ENCODE results near the gene MRTFA. TPM values are rescaled to one million over a fixed set of nuclear protein-coding genes. Genes with fewer than 3 reads are reported as not detected.
"Not testable (repeated sequence)": the region's sequence is repeated elsewhere in the genome, so short reads cannot be mapped to it uniquely, and the experiment has no call there.

The MRTFA gene
- total RNA-seq, 1 experiment from 2014 or later = 28.0 TPM

- DNase-seq (ENCODE audit: low read depth, low spot score) (no peak), ATAC-seq (no peak)
- Histone ChIP-seq H3K9me2 (ENCODE audit: insufficient read depth) (no peaks in the 10 kb centered on the region), H3K9me3 (ENCODE audit: control insufficient read depth in 1 of 2, insufficient read depth in 1 of 2, low read depth in 1 of 2, low read length in 2 of 2) (no peaks in the 10 kb centered on the region), H4K20me1 (ENCODE audit: insufficient read depth) (no peaks in the 10 kb centered on the region), H3K79me2 (ENCODE audit: insufficient read depth, low read length) (peaks cover 86% of the 10 kb centered on the region), H3K4me2 (ENCODE audit: low read length) (no peak overlapping the region), H3K4me3 (replicated peaks in 1 of 2; ENCODE audit: low read depth in 1 of 2, low read length in 2 of 2) (no peak overlapping the region), H3K27ac (ENCODE audit: low read depth, low read length) (no peak overlapping the region), H3K4me1 (ENCODE audit: control insufficient read depth in 1 of 2, insufficient read depth in 2 of 2, low read length in 2 of 2) (peaks cover 0 to 14% of the 10 kb centered on the region in 2 experiments), H2AFZ (ENCODE audit: low read depth, low read length, poor library complexity, severe bottlenecking) (no peak overlapping the region), H3K27me3 (ENCODE audit: insufficient read depth, low read length) (no peaks in the 10 kb centered on the region), H3K36me3 (ENCODE audit: control insufficient read depth in 1 of 2, insufficient read depth in 2 of 2, low read length in 2 of 2) (no peaks in the 10 kb centered on the region), H3K9ac (ENCODE audit: low read length) (no peak overlapping the region)
- TF ChIP-seq EGR1 (IDR thresholded peaks at IDR 0.05; ENCODE audit: low read depth) = no peak
- no peak for TF ChIP-seq ELF1 (IDR thresholded peaks at IDR 0.05; ENCODE audit: borderline replicate concordance, low read depth)
- TF ChIP-seq, protein P1, sequence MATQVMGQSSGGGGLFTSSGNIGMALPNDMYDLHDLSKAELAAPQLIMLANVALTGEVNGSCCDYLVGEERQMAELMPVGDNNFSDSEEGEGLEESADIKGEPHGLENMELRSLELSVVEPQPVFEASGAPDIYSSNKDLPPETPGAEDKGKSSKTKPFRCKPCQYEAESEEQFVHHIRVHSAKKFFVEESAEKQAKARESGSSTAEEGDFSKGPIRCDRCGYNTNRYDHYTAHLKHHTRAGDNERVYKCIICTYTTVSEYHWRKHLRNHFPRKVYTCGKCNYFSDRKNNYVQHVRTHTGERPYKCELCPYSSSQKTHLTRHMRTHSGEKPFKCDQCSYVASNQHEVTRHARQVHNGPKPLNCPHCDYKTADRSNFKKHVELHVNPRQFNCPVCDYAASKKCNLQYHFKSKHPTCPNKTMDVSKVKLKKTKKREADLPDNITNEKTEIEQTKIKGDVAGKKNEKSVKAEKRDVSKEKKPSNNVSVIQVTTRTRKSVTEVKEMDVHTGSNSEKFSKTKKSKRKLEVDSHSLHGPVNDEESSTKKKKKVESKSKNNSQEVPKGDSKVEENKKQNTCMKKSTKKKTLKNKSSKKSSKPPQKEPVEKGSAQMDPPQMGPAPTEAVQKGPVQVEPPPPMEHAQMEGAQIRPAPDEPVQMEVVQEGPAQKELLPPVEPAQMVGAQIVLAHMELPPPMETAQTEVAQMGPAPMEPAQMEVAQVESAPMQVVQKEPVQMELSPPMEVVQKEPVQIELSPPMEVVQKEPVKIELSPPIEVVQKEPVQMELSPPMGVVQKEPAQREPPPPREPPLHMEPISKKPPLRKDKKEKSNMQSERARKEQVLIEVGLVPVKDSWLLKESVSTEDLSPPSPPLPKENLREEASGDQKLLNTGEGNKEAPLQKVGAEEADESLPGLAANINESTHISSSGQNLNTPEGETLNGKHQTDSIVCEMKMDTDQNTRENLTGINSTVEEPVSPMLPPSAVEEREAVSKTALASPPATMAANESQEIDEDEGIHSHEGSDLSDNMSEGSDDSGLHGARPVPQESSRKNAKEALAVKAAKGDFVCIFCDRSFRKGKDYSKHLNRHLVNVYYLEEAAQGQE (IDR thresholded peaks at IDR 0.05; ENCODE audit: low read depth) = no peak
- TF ChIP-seq EZH2phosphoT487 (IDR thresholded peaks at IDR 0.05; ENCODE audit: borderline replicate concordance) = no peak
- TF ChIP-seq JUND (IDR thresholded peaks at IDR 0.05) = no peak
- BruUV-seq (replicated peaks) = no TSS peak
- ChIA-PET CTCF (no interaction called here), POLR2A (interaction anchor here (0.7 to 1.3 kb wide), 2 partner anchors 9 to 46 kb away, joined by 3 to 7 read pairs; partner anchors contain the start of gene MRTFA), RAD21 (ENCODE audit: low non-redundant PET in 1 of 2, low total read pairs in 2 of 2, uncharacterized antibody in 2 of 2, unreplicated experiment in 2 of 2) (no interaction called here)
- intact Hi-C loops (cut with micrococcal nuclease) = no loop called here
Measured at GRCh38 chr22:40627612-40628011, 8.9 kb downstream of the MRTFA start.

DNA sequence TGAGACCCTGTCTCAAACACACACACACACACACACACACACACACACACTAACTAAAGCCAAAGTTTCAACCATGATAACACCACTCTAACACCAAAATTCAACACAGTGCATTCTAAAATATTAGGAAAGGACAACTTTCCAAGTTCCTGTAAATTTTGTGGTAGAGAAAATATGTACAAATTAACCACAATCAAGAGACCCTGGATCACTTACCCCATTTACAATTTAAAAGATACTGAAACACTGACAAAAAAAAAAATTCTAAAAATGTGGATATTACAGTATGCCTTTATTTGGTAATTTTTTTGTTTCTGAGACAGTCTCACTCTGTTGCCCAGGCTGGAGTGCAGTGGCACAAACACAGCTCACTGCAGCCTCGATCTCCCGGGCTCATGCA, 9.7 kb downstream of the MRTFA start:
- no peaks in the 10 kb centered on the region for H3K36me3 ChIP-seq (ENCODE audit: control insufficient read depth in 1 of 2, insufficient read depth in 2 of 2, low read length in 2 of 2)
- POLR2A ChIA-PET = interaction anchor here (1.3 kb wide), 1 partner anchor 10 kb away, joined by 7 read pairs; the partner anchor contains the start of gene MRTFA
- H3K9me3 ChIP-seq (ENCODE audit: control insufficient read depth in 1 of 2, insufficient read depth in 1 of 2, low read depth in 1 of 2, low read length in 2 of 2) = no peaks in the 10 kb centered on the region
- no peaks in the 10 kb centered on the region for H4K20me1 ChIP-seq (ENCODE audit: insufficient read depth)
- H3K27me3 ChIP-seq (ENCODE audit: insufficient read depth, low read length) = no peaks in the 10 kb centered on the region
- BruUV-seq (replicated peaks) = no TSS peak
- CTCF ChIA-PET = no interaction called here
- no peak for ATAC-seq
- no peak overlapping the region for H3K27ac ChIP-seq (ENCODE audit: low read depth, low read length)
- no peak overlapping the region for H3K9ac ChIP-seq (ENCODE audit: low read length)
- H2AFZ ChIP-seq (ENCODE audit: low read depth, low read length, poor library complexity, severe bottlenecking) = no peak overlapping the region
- H3K4me2 ChIP-seq (ENCODE audit: low read length) = no peak overlapping the region
- peaks cover 0 to 14% of the 10 kb centered on the region in 2 experiments for H3K4me1 ChIP-seq (ENCODE audit: control insufficient read depth in 1 of 2, insufficient read depth in 2 of 2, low read length in 2 of 2)
- DNase-seq (ENCODE audit: low read depth, low spot score) = no peak
- H3K9me2 ChIP-seq (ENCODE audit: insufficient read depth) = no peaks in the 10 kb centered on the region
- TF ChIP-seq SIN3A (IDR thresholded peaks at IDR 0.05; ENCODE audit: low read depth) = no peak
- TF ChIP-seq, protein P2, sequence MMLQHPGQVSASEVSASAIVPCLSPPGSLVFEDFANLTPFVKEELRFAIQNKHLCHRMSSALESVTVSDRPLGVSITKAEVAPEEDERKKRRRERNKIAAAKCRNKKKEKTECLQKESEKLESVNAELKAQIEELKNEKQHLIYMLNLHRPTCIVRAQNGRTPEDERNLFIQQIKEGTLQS (IDR thresholded peaks at IDR 0.05) = no peak
- no peak for TF ChIP-seq EGR1 (IDR thresholded peaks at IDR 0.05; ENCODE audit: low read depth)
- no peak for TF ChIP-seq CEBPB (IDR thresholded peaks at IDR 0.05; ENCODE audit: low read depth)
- no peak for TF ChIP-seq EZH2 (IDR thresholded peaks at IDR 0.05)
- TF ChIP-seq, protein P3, sequence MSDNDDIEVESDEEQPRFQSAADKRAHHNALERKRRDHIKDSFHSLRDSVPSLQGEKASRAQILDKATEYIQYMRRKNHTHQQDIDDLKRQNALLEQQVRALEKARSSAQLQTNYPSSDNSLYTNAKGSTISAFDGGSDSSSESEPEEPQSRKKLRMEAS (IDR thresholded peaks at IDR 0.05) = no peak
- RAD21 ChIA-PET (ENCODE audit: low non-redundant PET in 1 of 2, low total read pairs in 2 of 2, uncharacterized antibody in 2 of 2, unreplicated experiment in 2 of 2) = no interaction called here
- intact Hi-C loops (cut with micrococcal nuclease) = no loop called here
- peaks cover 82% of the 10 kb centered on the region for H3K79me2 ChIP-seq (ENCODE audit: insufficient read depth, low read length)
- H3K4me3 ChIP-seq (replicated peaks in 1 of 2; ENCODE audit: low read depth in 1 of 2, low read length in 2 of 2) = no peak overlapping the region

DNA sequence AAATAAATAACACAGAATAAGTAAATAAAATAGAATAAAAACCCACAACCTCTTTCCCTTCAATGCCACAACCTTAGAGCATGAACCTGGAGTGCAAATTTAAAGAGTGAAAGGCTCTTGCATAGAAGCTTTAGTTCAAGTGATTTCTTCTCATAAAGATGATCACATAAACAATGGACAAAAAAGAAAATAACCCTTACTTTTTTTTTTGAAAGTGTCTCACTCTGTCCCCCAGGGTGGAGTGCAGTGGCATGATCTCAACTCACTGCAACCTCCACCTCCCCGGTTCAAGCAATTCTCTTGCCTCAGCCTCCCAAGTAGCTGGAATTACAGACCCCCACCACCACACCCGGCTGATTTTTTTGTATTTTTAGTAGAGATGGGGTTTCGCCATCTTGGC, 10.7 kb downstream of the MRTFA start:
- H3K27ac ChIP-seq (ENCODE audit: low read depth, low read length); H3K4me2 ChIP-seq (ENCODE audit: low read length); H3K4me3 ChIP-seq (replicated peaks in 1 of 2; ENCODE audit: low read depth in 1 of 2, low read length in 2 of 2); RAD21 ChIA-PET (ENCODE audit: low non-redundant PET in 1 of 2, low total read pairs in 2 of 2, uncharacterized antibody in 2 of 2, unreplicated experiment in 2 of 2); ATAC-seq; DNase-seq (ENCODE audit: low read depth, low spot score); H3K27me3 ChIP-seq (ENCODE audit: insufficient read depth, low read length); H3K9me3 ChIP-seq (ENCODE audit: control insufficient read depth in 1 of 2, insufficient read depth in 1 of 2, low read depth in 1 of 2, low read length in 2 of 2); H4K20me1 ChIP-seq (ENCODE audit: insufficient read depth); H3K9me2 ChIP-seq (ENCODE audit: insufficient read depth); H3K36me3 ChIP-seq (ENCODE audit: control insufficient read depth in 1 of 2, insufficient read depth in 2 of 2, low read length in 2 of 2); BruUV-seq (replicated peaks); H3K9ac ChIP-seq (ENCODE audit: low read length); CTCF ChIA-PET; H2AFZ ChIP-seq (ENCODE audit: low read depth, low read length, poor library complexity, severe bottlenecking); intact Hi-C loops (cut with micrococcal nuclease): not testable (repeated sequence)
- POLR2A ChIA-PET = interaction anchor here (0.7 kb wide), 1 partner anchor 11 kb away, joined by 3 read pairs; the partner anchor contains the start of gene MRTFA
- H3K79me2 ChIP-seq (ENCODE audit: insufficient read depth, low read length) = peaks cover 81% of the 10 kb centered on the region
- peaks cover 2 to 22% of the 10 kb centered on the region in 2 experiments for H3K4me1 ChIP-seq (ENCODE audit: control insufficient read depth in 1 of 2, insufficient read depth in 2 of 2, low read length in 2 of 2)
